WI38 (cell line): ENCODE data around the gene KRTAP5-10.
A peak's percentile ranks its signal among the peaks of the same experiment; 100 is the strongest.
"Not testable (repeated sequence)": the region's sequence is repeated elsewhere in the genome, so short reads cannot be mapped to it uniquely, and the experiment has no call there.

ENCODE experiments used
- H3K4me3 ChIP-seq: 2 replicates; pipeline ENCODE4 v1.5.1; 2011; ENCODE audit warnings: low read depth, mild to moderate bottlenecking, control low read depth, low read length
- CTCF ChIP-seq: IDR thresholded peaks from 2 replicates; pipeline ENCODE4 v1.5.1; 2012; ENCODE audit warnings: low read depth, mild to moderate bottlenecking, control low read depth, low read length

Gene KRTAP5-10

GRCh38 chr11:71580057-71581003 is 15.0 kb downstream of the KRTAP5-10 start:
- no peak overlapping the region for H3K4me3 ChIP-seq
- TF ChIP-seq CTCF, result peak; percentile 96

GRCh38 chr11:71581826-71582225 is 16.5 kb downstream of the KRTAP5-10 start:
- no peak overlapping the region for H3K4me3 ChIP-seq
- no peak for TF ChIP-seq CTCF

- TF ChIP-seq CTCF, result no peak
Observed at GRCh38 chr11:71582309-71582895, 17.0 kb downstream of the KRTAP5-10 start, which contains the start of gene KRTAP5-11. Gene KRTAP5-11, minus strand, starts transcription at chr11:71582875. Its CDS starts 38 bp downstream, at chr11:71582837.

GRCh38 chr11:71582969-71583368 is 17.6 kb downstream of the KRTAP5-10 start:
- not testable (repeated sequence) for H3K4me3 ChIP-seq

More at GRCh38 chr11:71582309-71582895, 17.0 kb downstream of the KRTAP5-10 start, which contains the start of gene KRTAP5-11:
- H3K4me3 ChIP-seq, result no peak within 1 kb of the TSS

- H3K4me3 ChIP-seq, result not testable (repeated sequence)
Observed at GRCh38 chr11:71585673-71586072, 20.3 kb downstream of the KRTAP5-10 start.

GRCh38 chr11:71588314-71588713 is 23.0 kb downstream of the KRTAP5-10 start:
- not testable (repeated sequence) for H3K4me3 ChIP-seq

GRCh38 chr11:71588822-71589545 is 23.6 kb downstream of the KRTAP5-10 start:
- not testable (repeated sequence) for H3K4me3 ChIP-seq

- H3K4me3 ChIP-seq, result not testable (repeated sequence)
Observed at GRCh38 chr11:71589546-71589920, 24.2 kb downstream of the KRTAP5-10 start.

- not testable (repeated sequence) for H3K4me3 ChIP-seq
Observed at GRCh38 chr11:71603221-71603620, 37.9 kb downstream of the KRTAP5-10 start.

GRCh38 chr11:71604798-71605488 is 39.6 kb downstream of the KRTAP5-10 start:
- not testable (repeated sequence) for H3K4me3 ChIP-seq
- 0 out of 2 replicates have a peak, but pooled peaks have one; percentile 6 for TF ChIP-seq CTCF

- not testable (repeated sequence) for H3K4me3 ChIP-seq
Observed at GRCh38 chr11:71606853-71607519, 41.6 kb downstream of the KRTAP5-10 start.

- H3K4me3 ChIP-seq, result not testable (repeated sequence)
Observed at GRCh38 chr11:71607520-71608216, 42.3 kb downstream of the KRTAP5-10 start.

- H3K4me3 ChIP-seq, result not testable (repeated sequence)
Observed at GRCh38 chr11:71608272-71608671, 42.9 kb downstream of the KRTAP5-10 start.
